Anterior cingulate cortex (tissue), 58 donors: ENCODE results near the gene PLEKHG3.

Experiments
- DNase-seq, 58 donors: peaks; one replicate each; lab custom pipeline; 2025; lab: John Stamatoyannopoulos, UW

The PLEKHG3 gene

DNA sequence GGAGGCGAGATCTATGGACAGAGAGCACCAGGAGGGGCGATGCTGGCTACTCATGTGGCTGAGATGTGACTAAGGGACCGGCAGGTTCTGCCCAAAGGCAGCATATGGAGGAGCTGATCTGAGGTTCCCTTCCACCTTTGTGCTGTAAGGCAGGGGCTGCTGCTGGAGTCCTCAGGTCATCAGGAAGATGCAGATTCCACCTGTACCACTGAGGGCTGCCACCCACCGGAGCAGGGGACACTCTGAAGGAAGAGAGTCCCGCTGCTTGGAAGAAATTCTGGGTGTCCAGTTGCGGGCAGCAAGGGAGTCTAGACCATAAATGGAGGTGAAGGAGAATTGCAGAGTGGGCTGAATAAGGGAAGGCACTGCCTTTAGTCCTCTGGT is 55.3 kb downstream of the PLEKHG3 start:
- no peak for DNase-seq

DNA sequence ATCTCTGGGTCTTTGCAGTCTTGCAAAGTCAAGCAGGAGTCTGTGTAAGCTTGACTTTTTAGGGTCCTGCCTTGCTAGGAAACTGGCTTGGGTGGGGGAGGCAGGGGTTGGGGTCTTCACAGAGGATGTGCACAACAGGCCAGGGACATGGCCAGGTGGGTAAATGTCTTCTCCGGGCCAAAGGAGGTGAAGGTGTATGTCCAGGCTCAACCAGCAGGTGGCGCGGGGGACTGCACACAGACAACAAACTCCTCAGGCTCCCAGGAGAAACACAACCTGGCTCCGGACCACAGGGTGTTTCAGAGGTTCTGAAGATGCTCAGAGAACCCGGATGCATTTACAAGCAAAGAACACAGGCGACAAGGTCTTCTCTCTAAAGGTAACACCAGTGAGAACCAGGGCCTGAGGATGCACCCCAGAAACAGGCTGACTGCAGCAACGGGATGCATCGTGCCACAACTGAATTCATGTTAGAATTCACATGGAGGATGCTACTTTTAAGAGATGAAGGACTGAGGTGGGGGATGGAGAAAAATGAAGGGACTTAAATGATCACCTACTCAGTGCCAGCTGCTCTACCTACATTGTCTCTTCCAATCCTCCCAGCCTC is 56.0 kb downstream of the PLEKHG3 start:
- DNase-seq = peak in 18 of 58 donors; percentile 10 to 56 (median 22)

DNA sequence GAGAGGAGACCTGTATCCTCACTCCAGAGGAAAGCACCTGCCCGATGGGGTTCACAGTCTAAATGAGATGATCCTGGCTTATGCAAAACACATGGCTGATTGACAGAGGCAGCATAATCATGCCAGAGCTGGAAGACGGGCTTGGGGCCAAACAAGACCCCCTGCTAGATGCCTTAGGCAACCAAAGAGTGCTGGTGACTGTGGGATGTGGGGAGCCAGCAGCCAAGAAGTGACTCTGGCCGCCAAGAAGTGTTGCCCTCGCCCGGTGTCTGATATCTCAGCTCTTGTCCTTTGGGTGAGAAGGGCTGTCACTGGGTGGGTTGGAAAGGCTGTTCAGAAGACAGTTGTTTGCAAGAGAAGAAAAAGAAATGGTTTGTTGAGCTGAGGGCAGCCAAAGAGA is 56.7 kb downstream of the PLEKHG3 start:
- no peak for DNase-seq

DNA sequence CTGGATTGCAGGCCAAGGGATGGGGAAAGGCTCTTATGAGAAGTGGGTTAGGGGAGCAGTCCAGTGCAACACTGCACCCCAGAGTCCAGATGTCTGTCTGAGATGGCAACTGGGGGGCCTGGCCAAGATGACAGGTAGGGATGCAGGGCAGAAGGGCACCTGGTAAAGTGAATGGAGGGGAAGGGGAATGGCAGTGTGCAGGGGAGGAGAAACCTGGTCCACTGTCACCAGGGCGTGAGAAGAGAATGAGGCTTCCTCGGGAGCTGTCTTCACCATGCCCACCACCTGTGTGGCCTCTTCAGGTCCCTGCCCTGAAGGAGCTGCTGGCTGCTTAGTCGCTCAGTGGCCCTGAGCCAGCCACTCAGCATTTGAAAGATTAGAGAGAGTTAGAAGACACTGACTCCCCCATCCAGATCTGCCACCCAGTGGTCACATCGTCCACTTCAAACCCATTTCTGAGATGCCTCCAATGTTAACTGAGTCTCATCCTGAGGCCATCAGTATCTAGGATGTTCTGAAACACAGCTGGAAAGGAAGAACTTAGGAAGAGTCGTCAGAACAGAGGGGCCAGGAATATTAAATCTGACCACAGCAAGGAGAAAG is 57.3 kb downstream of the PLEKHG3 start:
- DNase-seq = no peak

- peak in 50 of 58 donors; percentile 15 to 75 (median 45) for DNase-seq
These were observed 58.1 kb downstream of the PLEKHG3 start for GRCh38 chr14:64762044-64763034.

- no peak for DNase-seq
These were observed 59.0 kb downstream of the PLEKHG3 start for GRCh38 chr14:64763085-64763782.

DNA sequence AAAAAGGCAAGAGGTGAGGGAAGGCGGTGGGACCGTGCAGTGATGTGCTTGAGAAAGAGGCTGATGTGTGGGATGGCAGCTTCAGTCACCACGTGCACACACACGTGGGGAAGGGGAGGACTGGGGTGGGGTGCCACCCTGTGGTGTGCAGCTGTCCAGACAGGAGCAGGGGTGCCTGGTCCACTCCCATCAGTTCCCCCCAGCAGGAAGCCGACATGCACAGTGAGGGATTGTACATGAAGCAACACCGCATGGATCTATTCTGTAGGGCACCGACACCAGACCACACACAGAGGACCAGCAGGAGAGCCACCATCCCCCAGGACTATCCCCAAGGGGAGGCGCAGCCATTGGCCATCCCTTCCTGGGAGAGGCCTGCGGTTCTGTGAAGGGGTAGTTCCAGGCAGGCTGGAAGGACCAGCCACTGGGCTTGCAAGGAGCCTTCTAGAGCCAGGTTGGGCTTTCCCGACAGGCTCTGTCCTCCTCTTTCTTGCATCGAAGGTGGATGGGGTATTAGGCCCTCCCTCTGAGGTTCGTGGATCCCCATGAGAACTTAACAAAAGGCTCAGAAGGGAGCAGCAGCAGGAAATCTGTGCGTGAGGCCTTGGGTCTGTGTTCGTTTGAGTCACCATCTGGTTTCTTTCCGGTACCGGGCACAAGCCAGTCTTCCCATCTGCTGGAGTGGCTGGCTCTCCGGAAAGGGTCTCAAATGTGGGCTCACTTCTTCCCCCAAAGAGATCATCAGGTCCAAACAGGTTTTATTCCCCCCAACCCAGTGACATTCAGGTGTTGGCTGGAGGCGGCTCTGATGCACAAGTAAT is 59.8 kb downstream of the PLEKHG3 start:
- peak in 26 of 58 donors; percentile 11 to 59 (median 34) for DNase-seq

- peak in 54 of 58 donors; percentile 12 to 79 (median 62) for DNase-seq
These were observed 60.7 kb downstream of the PLEKHG3 start for GRCh38 chr14:64764641-64765520.

DNA sequence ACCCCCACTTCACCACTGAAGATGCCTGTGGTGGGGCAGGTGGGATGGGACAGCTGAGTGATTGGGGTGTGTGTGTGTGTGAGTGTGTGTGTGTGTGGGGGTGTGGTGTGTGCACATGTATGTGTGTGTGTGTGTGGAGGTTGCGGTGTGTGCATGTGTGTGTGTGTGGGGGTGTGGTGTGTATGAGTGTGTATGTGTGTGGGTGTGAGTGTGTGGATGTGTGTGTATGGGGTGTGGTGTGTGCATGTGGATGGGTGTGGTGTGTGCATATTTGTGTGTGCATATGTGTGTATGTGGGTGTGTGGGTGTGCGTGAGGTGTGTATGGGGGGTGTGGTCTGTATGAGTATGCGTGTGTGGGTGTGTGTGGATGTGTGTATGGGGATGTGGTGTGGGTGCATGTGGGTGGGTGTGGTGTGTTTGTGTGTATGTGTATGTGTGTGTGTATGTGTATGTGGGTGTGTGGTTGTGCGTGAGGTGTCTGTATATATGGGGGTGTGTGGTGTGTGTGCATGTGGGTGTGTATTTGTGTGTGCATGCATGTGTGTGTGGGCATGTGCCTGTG is 61.6 kb downstream of the PLEKHG3 start:
- no peak for DNase-seq

- DNase-seq = no peak
These were observed 62.4 kb downstream of the PLEKHG3 start for GRCh38 chr14:64766430-64767151.

DNA sequence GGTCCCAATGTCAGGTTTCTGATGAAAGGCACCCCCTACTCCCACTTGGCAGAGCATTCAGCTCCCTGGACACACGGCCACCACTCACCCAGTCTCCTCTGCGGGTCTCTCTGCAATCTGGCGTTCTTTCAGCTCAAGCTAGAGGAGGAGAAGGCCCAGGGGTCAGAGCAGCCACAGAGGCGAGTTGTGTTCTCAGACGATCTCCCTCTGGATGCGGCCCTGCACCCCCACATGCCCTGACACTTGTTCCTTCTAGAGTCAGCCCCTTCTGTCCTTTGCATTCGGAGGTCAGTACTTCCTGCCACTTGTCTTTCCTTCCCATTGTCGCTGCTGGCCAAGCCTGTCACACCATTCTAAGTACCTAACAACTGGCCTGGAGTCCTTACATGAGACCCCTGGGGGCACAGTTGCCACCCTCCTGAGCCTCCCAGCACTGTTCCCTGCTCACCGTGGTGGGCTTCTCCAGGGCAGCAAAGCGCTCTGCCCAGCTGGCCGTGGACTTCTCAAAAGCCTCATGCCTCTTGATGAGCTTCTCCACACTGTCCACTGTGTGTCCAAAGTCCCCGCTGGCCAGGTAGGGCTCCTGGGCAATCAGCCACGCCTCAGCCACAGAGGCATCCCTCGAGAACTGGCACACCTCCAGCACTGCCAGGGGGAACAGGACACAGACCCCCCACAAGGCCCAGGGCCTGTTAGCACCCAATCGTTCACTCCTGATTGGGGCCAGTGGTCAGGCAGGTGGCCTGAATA is 63.2 kb downstream of the PLEKHG3 start:
- no peak for DNase-seq

DNA sequence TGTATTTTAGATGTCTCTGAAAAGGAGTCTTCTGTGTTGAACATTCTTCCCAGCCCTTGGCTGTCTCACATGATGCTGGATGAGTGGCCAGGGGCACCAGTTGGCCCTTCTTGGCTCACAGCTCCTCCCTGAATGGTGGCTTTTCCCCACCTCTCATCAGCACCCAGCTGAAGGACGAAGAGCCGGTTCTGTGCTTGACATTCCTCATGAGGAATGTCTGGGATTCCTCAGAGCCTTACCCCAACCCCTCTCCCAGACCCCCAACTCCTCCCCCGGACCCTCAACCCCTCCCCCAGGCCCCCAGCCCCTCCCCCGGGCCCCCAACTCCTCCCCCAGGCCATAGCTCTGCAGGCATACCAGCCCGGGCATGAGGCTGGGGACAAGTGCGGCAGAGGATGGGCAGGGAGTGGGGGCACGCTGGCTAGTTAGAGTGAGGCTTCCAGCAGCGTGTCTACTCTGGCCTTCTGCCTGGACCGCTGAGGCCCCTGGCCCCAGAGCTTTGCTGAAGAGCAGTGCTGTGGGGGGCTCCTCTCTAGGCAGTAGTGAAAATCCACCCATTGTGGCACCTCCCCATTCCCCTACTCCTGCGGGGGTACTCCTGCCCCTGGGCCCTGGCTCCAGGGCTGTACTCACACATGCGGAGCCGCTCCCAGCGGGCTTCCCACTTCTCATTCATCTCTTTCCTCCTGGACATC is 64.3 kb downstream of the PLEKHG3 start:
- DNase-seq = no peak

- no peak for DNase-seq
These were observed 65.1 kb downstream of the PLEKHG3 start for GRCh38 chr14:64769096-64770020.

GRCh38 chr14:64770751-64771150 is 66.5 kb downstream of the PLEKHG3 start:
- no peak for DNase-seq

DNA sequence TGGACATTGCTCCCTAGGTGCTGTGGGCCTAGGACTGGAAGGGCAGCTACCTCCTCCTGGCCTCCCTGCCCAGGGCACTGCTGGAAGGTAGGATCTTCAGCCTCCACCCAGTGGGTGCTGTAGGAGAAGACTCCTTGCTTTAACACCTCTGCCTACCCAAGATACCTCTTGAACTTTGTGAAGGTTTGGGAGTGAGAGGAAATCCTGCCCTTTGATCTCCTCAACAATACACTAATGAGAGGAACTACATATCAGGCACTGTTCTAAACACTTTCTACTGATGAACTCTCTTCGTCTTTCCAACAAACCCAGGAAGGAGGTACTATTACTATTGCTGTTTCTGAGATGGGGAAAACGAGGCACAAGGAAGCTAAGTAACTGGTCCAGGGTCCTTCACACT is 66.9 kb downstream of the PLEKHG3 start:
- DNase-seq = no peak
